DOHH2 (cell line): Measurements from ENCODE around the gene TMEM156.

Source experiments
- CTCF ChIP-seq: fragments of 200-600 bp; sonication (generic); IDR thresholded peaks from one replicate; pipeline ENCODE4 v1.5.1; 2014; ENCODE audit warnings: antibody characterized with exemption, mild to moderate bottlenecking, low read depth, low read length; ENCODE audit not compliant: poor library complexity, severe bottlenecking
- EZH2phosphoT487 ChIP-seq: fragments of 200-600 bp; sonication (generic); IDR thresholded peaks from 2 replicates; pipeline ENCODE4 v1.6.1; 2017; ENCODE audit warnings: borderline replicate concordance, mild to moderate bottlenecking, antibody characterized with exemption, low read length, moderate library complexity, mixed read lengths

- TF ChIP-seq CTCF = no peak
- TF ChIP-seq EZH2phosphoT487 = no peak
Measured at GRCh38 chr4:38957893-38958292, 74.3 kb downstream of the TMEM156 start.
